Measurements from ENCODE around the gene DNAAF6.
"Not testable (repeated sequence)": the region's sequence is repeated elsewhere in the genome, so short reads cannot be mapped to it uniquely, and the experiment has no call there.

Gene DNAAF6

DNA sequence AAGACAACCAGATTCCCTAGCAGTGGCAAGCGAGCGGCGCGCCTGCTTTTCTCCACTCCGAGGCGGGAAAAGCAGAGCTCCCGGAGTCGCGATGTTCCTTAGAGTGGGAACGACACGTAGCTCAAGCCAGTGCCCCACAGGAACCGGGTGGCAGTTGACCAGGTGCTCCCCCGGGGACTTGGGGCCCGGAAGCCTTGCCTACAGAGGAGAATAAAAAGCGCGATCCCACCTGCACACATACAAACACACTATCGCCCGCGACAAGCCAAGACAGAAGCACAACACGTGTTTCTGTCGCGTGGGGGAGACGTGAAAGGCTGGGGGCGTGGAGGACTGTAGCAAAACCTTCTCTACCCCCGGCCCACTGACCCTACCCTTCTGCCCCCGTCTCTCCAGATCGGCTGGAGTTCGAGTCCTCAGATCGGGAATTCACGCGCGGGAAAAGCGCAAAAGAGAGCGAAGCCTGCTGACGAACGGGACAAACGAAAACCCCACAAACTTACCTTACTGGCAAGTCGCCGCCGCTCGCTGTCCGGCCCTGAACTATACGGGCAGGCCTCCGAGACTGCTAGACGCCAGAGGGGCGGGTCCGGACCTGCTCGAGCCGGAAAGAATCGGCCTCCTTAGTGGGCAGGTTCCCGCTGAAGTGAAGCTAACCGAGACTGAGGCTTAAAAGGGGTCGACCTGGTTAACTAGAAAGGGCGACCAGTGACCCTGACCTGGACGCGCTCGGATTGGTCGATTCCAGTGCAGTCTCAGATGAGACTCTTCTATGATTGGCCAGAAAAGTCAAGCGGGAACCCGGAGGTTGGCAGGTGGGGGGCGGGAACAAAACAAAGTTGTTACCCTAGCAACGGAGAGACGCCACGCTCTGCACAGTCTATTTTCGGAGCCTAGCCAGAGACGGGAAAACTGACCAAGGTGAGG is at the start of gene DNAAF6, which contains the start of gene NUP62CL:
TSS of gene DNAAF6 (plus strand) at position 842 of the 927 bp plus-strand sequence. CDS start 6,265 bp downstream, outside the sequence.
TSS of gene NUP62CL (minus strand) at position 664 of the 927 bp plus-strand sequence. CDS start 31,287 bp downstream, outside the sequence.
- peak; percentile 77 to 95 (median 84) for DNase-seq

DNA sequence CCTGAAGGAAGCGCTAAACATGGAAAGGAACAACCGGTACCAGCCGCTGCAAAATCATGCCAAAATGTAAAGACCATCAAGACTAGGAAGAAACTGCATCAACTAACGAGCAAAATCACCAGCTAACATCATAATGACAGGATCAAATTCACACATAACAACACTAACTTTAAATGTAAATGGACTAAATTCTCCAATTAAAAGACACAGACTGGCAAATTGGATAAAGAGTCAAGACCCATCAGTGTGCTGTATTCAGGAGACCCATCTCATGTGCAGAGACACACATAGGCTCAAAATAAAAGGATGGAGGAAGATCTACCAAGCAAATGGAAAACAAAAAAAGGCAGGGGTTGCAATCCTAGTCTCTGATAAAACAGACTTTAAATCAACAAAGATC is 48.8 kb upstream of the DNAAF6 start:
- DNase-seq, result not testable (repeated sequence)

DNA sequence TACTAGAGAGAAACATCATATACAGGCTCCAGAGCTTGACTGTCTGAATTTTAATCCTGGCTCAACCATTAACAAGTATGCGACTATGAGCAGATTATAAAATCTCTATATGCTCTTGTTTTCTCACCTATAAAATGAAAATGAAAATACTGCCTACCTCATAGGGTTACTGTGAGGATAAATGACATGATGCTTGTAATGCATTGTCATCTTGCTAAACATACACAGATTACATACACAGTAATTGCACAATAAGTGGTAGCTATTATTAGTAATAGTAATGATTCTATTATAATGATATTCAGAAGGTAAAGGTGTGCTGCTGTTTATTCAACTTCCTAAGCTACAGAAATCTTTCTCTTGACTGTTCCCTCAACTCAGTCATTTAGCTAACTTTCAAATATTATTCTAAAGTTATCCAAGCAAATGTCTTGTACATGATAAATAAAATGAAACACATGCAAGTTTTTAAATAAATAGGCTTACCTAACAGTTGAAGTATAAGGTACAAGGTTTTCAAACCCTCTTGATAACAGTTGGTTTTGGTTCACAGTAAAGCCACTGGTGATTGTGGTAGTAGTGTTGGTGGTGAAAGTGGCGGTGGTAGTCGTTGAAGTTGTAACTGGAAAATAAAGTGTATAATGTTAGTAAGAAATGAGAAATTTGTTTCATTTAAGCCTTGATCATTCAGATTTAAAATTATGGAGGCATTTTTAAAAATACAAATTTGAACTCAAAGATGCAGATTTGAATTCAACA is 39.1 kb upstream of the DNAAF6 start:
- no peak for DNase-seq

GRCh38 chrX:107168257-107168656 is 38.2 kb upstream of the DNAAF6 start:
- DNase-seq, result no peak

DNA sequence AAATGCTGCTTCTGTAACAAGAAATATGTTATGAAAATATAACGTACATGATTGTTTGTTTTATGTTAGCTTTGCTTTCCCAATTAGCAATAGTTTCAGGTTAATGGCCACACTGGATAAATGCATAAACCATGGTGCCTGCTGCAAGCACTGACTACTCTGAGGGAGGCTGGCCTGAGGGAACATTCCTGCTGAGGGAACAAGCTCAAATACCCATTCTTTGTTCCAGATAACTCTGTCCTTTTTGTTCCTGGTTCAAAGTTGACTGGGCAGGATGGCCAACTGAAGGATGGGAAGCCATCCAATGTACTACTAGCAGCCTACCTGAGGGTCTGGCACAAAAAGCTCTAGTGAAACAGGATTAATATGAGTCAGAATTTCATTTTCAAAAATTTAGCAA is 37.7 kb upstream of the DNAAF6 start:
- no peak for DNase-seq

- no peak for DNase-seq
These were observed 34.9 kb upstream of the DNAAF6 start for GRCh38 chrX:107171369-107172102.

DNA sequence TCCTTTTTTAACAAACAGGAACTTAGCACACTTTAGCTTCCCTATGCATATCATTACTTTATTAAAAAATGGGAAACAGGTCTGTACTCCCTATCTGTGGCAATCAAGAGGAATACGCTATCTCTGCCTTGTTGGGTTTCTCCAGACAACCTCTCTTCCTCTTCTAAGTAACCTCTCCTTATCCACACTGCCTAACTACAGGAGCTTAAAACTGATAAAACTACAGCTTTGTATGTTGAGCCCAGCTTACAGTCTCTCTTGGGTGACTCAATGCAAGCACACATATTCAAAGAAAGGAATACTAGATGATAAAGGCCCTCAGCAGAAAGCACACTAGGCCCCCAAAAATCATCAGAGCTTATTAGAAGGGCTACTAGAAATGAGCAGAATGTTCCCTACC is 9.1 kb upstream of the DNAAF6 start:
- no peak for DNase-seq

GRCh38 chrX:107198074-107198473 is 8.3 kb upstream of the DNAAF6 start:
- not testable (repeated sequence) for DNase-seq

DNA sequence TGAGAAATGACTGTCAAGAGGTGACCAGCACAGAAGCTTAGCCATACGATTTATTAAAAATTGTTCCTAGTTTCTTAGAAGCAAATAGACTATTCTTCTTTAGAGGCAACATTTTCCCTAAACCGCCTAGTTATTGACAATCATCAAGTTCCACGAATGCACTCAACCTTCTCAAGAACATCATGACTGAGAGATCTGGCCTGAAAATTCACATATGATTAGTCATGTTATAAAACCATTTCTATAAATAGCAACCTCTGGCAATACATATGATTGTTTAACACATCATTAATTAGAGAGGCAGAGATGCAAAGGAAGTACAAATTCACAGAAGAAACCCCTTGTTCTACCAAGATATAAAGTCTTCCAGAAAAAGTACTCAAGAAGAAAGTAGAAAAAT is 6.9 kb upstream of the DNAAF6 start:
- no peak for DNase-seq

GRCh38 chrX:107204068-107204605 is 2.3 kb upstream of the DNAAF6 start:
- peak in 2 of 3 experiments; percentile 9 to 45 for DNase-seq

- no peak for DNase-seq
These were observed 270 bp downstream of the DNAAF6 start for GRCh38 chrX:107206697-107207065.

- DNase-seq, result no peak
These were observed 678 bp downstream of the DNAAF6 start for GRCh38 chrX:107207089-107207488.

DNA sequence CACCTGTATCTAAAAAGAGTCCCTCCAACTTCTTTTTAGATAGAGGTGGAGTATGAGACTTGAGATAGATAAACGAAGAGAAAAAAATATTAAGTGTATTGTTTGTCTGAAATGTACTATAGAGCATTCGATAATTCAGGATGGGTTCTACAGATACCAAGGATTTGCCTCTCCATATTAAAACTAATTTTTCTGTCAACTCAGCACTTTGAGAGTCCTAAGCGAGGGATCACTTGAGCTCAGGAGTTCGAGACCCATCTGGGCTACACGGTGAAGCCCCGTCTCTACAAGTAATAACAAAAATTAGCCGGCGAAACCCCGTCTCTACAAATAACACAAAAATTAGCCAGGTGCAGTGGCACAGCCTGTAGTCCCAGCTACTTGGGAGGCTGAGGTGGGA is 1.5 kb downstream of the DNAAF6 start:
- no peak for DNase-seq

- no peak for DNase-seq
These were observed 7.1 kb downstream of the DNAAF6 start for GRCh38 chrX:107213477-107213876.

GRCh38 chrX:107226757-107227156 is 20.3 kb downstream of the DNAAF6 start:
- DNase-seq, result no peak

- DNase-seq, result no peak
These were observed 21.5 kb downstream of the DNAAF6 start for GRCh38 chrX:107227780-107228485.

DNA sequence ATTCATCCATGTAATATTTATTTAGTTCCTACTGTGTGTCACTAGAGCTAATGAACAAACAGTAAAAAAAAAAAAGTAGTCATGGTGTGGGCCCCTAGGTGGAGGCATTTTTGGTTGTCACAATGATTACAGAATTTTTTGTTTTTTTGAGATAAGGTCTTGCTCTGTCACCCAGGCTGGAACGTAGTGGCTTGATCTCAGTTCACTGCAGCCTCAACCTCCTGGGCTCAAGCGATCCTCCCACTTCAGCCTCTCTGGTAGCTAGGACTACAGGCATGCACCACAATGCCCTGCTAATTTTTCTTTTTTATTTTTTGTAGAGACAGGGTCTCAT is 22.0 kb downstream of the DNAAF6 start:
- no peak for DNase-seq

GRCh38 chrX:107272431-107272921 is 66.1 kb downstream of the DNAAF6 start:
- peak in 1 of 3 experiments; percentile 13 for DNase-seq

DNA sequence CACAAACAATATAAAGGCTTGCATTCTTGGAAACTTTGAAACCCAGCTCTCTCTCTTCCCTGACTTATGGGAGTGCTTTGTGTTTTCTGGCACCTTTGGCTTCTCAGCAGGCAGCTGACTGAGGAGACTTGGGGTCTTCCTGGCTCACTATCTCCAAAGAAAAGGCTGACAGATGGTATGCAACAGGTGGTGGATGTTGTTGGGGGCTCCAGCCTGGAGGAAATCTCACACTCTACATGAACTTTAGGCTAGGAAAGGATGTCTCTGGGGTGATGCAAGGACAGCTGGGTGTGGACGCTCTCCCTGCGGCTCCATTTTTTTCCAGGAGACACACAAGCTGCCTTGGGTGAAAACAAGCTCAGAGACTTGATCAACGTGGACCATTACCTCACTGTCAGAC is 67.4 kb downstream of the DNAAF6 start:
- DNase-seq, result no peak

DNA sequence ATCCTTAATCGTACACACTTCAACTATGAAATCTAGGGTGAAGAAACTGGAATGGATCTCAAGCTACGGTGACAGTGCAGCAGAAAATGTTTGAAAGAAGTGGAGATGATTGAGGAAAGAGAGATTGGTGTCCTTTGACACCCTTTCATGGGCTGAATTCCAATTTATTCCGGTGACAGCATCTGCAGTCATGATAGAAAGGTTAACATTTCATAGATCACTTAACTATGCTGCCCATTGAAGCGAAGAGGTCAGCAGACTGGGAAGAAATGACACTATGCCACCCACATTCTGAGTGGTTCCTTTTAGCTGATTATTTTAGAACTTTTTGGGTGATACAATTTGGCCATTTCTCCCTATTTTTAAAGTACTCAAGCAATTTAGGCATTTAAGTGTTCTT is 82.3 kb downstream of the DNAAF6 start:
- DNase-seq, result no peak

GRCh38 chrX:107290019-107290418 is 83.6 kb downstream of the DNAAF6 start:
- DNase-seq, result no peak

- DNase-seq, result no peak
These were observed 86.6 kb downstream of the DNAAF6 start for GRCh38 chrX:107293056-107293455.
